ENCODE results near the gene PUM2.

GRCh38 chr2:20302019-20302418 is 48.6 kb downstream of the PUM2 start:
- TF ChIP-seq CTCF (IDR thresholded peaks at IDR 0.05) (no peak), EP300 (IDR thresholded peaks at IDR 0.05) (no peak), POLR2A (IDR thresholded peaks at IDR 0.05) (no peak)
